GM19324 (cell line): ENCODE measurements around the gene SPATS2L.

ENCODE experiments used
- ATAC-seq: cut with Tn5 transposase; IDR thresholded peaks from one replicate; pipeline ENCODE4 v1.9.1; 2021; ENCODE audit warnings: mild to moderate bottlenecking, moderate library complexity; ENCODE audit not compliant: unreplicated experiment, low FRiP score

Gene SPATS2L

GRCh38 chr2:200306196-200306930 is at the start of gene SPATS2L:
Gene SPATS2L (plus strand): TSS chr2:200306693. CDS start chr2:200389245, 82,552 bp downstream.
- ATAC-seq, result peak; percentile 63

GRCh38 chr2:200257570-200257969 is 48.9 kb upstream of the SPATS2L start:
- ATAC-seq, result no peak

GRCh38 chr2:200258081-200258480 is 48.4 kb upstream of the SPATS2L start:
- no peak for ATAC-seq

GRCh38 chr2:200258881-200259576 is 47.5 kb upstream of the SPATS2L start:
- ATAC-seq, result no peak

GRCh38 chr2:200259577-200259957 is 46.9 kb upstream of the SPATS2L start:
- no peak for ATAC-seq

GRCh38 chr2:200262047-200262446 is 44.4 kb upstream of the SPATS2L start:
- ATAC-seq, result no peak

- ATAC-seq, result no peak
Measured at GRCh38 chr2:200263279-200263678, 43.2 kb upstream of the SPATS2L start.

GRCh38 chr2:200264631-200265030 is 41.9 kb upstream of the SPATS2L start:
- ATAC-seq, result no peak

GRCh38 chr2:200266406-200266805 is 40.1 kb upstream of the SPATS2L start:
- no peak for ATAC-seq

- no peak for ATAC-seq
Measured at GRCh38 chr2:200267350-200267749, 39.1 kb upstream of the SPATS2L start.

GRCh38 chr2:200270732-200271131 is 35.8 kb upstream of the SPATS2L start:
- ATAC-seq, result no peak

GRCh38 chr2:200272320-200272719 is 34.2 kb upstream of the SPATS2L start:
- ATAC-seq, result no peak

- no peak for ATAC-seq
Measured at GRCh38 chr2:200274116-200275075, 32.1 kb upstream of the SPATS2L start.

GRCh38 chr2:200275295-200276013 is 31.0 kb upstream of the SPATS2L start:
- ATAC-seq, result no peak

- no peak for ATAC-seq
Measured at GRCh38 chr2:200276472-200276871, 30.0 kb upstream of the SPATS2L start.

GRCh38 chr2:200278694-200279316 is 27.7 kb upstream of the SPATS2L start:
- no peak for ATAC-seq

- ATAC-seq, result no peak
Measured at GRCh38 chr2:200279857-200280256, 26.6 kb upstream of the SPATS2L start.

GRCh38 chr2:200286578-200286977 is 19.9 kb upstream of the SPATS2L start:
- no peak for ATAC-seq

GRCh38 chr2:200288670-200289429 is 17.6 kb upstream of the SPATS2L start:
- ATAC-seq, result no peak
